Measurements from ENCODE around the gene CEACAM8. TPM values are rescaled to one million over a fixed set of nuclear protein-coding genes. Genes with fewer than 3 reads are reported as not detected.
"Not testable (repeated sequence)": the region's sequence is repeated elsewhere in the genome, so short reads cannot be mapped to it uniquely, and the experiment has no call there.

CEACAM8 gene
- total RNA-seq, 1 experiment from 2014 or later: not detected

DNA sequence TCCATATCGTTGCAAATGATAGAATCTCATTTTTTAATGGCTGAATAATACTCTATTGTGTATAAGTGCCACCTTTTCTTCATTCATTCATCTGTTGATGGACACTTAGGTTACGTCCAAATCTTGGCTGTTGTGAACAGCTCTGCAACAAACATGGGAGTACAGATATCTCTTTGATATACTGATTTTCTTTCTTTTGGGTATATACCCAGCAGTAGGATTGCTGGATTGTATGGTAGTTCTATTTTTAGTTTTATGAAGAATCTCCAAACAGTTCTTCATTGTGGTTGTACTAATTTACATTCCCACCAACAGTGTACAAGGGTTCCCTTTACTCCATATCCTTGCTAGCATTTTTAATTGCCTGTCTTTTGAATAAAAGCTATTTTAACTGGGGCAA is 59.4 kb downstream of the CEACAM8 start:
- H3K27ac ChIP-seq (ENCODE audit: low read depth, low read length); H3K36me3 ChIP-seq (ENCODE audit: control insufficient read depth in 1 of 2, insufficient read depth in 2 of 2, low read length in 2 of 2); H3K9me3 ChIP-seq (ENCODE audit: control insufficient read depth in 1 of 2, insufficient read depth in 1 of 2, low read depth in 1 of 2, low read length in 2 of 2); H3K9me2 ChIP-seq (ENCODE audit: insufficient read depth); H3K9ac ChIP-seq (ENCODE audit: low read length); RAD21 ChIA-PET (ENCODE audit: low non-redundant PET in 1 of 2, low total read pairs in 2 of 2, uncharacterized antibody in 2 of 2, unreplicated experiment in 2 of 2); H3K4me2 ChIP-seq (ENCODE audit: low read length); H3K4me3 ChIP-seq (replicated peaks in 1 of 2; ENCODE audit: low read depth in 1 of 2, low read length in 2 of 2); H3K79me2 ChIP-seq (ENCODE audit: insufficient read depth, low read length); H4K20me1 ChIP-seq (ENCODE audit: insufficient read depth); H2AFZ ChIP-seq (ENCODE audit: low read depth, low read length, poor library complexity, severe bottlenecking); POLR2A ChIA-PET; H3K4me1 ChIP-seq (ENCODE audit: control insufficient read depth in 1 of 2, insufficient read depth in 2 of 2, low read length in 2 of 2); BruUV-seq (replicated peaks); DNase-seq (ENCODE audit: low read depth, low spot score); intact Hi-C loops (cut with micrococcal nuclease); H3K27me3 ChIP-seq (ENCODE audit: insufficient read depth, low read length); ATAC-seq: not testable (repeated sequence)
- CTCF ChIA-PET: interaction anchor here (2.0 kb wide), 1 partner anchor 95 kb away, joined by 5 read pairs; no protein-coding TSS in a partner anchor

DNA sequence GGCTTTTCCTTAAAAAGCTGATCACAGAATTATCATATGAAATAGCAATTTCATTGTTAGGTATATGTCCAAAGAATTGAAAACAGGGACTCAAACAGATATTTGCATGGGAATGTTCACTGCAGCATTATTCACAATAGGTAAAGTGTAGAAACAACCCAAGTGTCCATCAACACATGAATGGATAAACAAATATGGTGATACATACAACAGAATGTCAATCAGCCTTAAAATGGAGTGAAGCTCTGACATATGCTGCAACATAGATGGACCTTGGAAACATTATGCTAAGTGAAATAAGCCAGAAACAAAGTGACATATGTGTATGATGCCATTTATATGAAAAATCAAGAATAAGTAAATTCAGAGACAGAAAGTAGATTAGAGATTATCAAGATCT is 60.3 kb downstream of the CEACAM8 start:
- H3K9me2 ChIP-seq (ENCODE audit: insufficient read depth): no peaks in the 10 kb centered on the region
- no peak overlapping the region for H3K9ac ChIP-seq (ENCODE audit: low read length)
- BruUV-seq (replicated peaks): no TSS peak
- ATAC-seq: no peak
- ChIA-PET RAD21 (ENCODE audit: low non-redundant PET in 1 of 2, low total read pairs in 2 of 2, uncharacterized antibody in 2 of 2, unreplicated experiment in 2 of 2) (no interaction called here), CTCF (interaction anchor here (2.0 kb wide), 1 partner anchor 94 kb away, joined by 5 read pairs; no protein-coding TSS in a partner anchor), POLR2A (no interaction called here)
- H3K79me2 ChIP-seq (ENCODE audit: insufficient read depth, low read length): no peaks in the 10 kb centered on the region
- no peaks in the 10 kb centered on the region for H3K36me3 ChIP-seq (ENCODE audit: control insufficient read depth in 1 of 2, insufficient read depth in 2 of 2, low read length in 2 of 2)
- TF ChIP-seq EZH2phosphoT487 (IDR thresholded peaks at IDR 0.05; ENCODE audit: borderline replicate concordance): no peak
- no peak for TF ChIP-seq SP1 (IDR thresholded peaks at IDR 0.05; ENCODE audit: low read depth)
- intact Hi-C loops (cut with micrococcal nuclease): no loop called here
- H3K4me3 ChIP-seq (replicated peaks in 1 of 2; ENCODE audit: low read depth in 1 of 2, low read length in 2 of 2): no peak overlapping the region
- H2AFZ ChIP-seq (ENCODE audit: low read depth, low read length, poor library complexity, severe bottlenecking): no peak overlapping the region
- no peak overlapping the region for H3K27ac ChIP-seq (ENCODE audit: low read depth, low read length)
- no peaks in the 10 kb centered on the region for H3K9me3 ChIP-seq (ENCODE audit: control insufficient read depth in 1 of 2, insufficient read depth in 1 of 2, low read depth in 1 of 2, low read length in 2 of 2)
- H3K4me1 ChIP-seq (ENCODE audit: control insufficient read depth in 1 of 2, insufficient read depth in 2 of 2, low read length in 2 of 2): peaks cover 0 to 6% of the 10 kb centered on the region in 2 experiments; a peak in 1 of 4 replicates
- no peaks in the 10 kb centered on the region for H3K27me3 ChIP-seq (ENCODE audit: insufficient read depth, low read length)
- no peak overlapping the region for H3K4me2 ChIP-seq (ENCODE audit: low read length)
- H4K20me1 ChIP-seq (ENCODE audit: insufficient read depth): no peaks in the 10 kb centered on the region
- DNase-seq (ENCODE audit: low read depth, low spot score): no peak

DNA sequence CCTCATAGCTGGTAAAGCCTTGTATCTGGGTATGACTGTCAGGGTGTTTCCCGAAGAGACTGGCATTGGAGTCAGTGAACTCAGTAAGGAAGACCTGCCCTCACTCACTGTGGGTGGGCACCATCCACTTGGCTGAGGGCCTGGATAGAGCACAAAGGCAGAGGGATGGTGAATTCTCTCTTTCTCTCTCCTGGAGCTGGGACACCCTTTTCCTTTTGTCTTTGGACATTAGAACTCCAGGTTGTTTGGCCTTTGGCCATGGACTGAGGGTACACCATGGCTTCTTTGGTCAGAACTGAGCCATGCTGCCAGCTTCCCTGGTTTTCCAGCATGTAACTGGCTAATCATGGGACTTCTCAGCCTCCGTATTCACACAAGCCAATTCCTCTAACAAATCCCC is 61.8 kb downstream of the CEACAM8 start:
- no peaks in the 10 kb centered on the region for H3K27me3 ChIP-seq (ENCODE audit: insufficient read depth, low read length)
- H3K36me3 ChIP-seq (ENCODE audit: control insufficient read depth in 1 of 2, insufficient read depth in 2 of 2, low read length in 2 of 2): no peaks in the 10 kb centered on the region
- RAD21 ChIA-PET (ENCODE audit: low non-redundant PET in 1 of 2, low total read pairs in 2 of 2, uncharacterized antibody in 2 of 2, unreplicated experiment in 2 of 2): no interaction called here
- TF ChIP-seq, protein P1, sequence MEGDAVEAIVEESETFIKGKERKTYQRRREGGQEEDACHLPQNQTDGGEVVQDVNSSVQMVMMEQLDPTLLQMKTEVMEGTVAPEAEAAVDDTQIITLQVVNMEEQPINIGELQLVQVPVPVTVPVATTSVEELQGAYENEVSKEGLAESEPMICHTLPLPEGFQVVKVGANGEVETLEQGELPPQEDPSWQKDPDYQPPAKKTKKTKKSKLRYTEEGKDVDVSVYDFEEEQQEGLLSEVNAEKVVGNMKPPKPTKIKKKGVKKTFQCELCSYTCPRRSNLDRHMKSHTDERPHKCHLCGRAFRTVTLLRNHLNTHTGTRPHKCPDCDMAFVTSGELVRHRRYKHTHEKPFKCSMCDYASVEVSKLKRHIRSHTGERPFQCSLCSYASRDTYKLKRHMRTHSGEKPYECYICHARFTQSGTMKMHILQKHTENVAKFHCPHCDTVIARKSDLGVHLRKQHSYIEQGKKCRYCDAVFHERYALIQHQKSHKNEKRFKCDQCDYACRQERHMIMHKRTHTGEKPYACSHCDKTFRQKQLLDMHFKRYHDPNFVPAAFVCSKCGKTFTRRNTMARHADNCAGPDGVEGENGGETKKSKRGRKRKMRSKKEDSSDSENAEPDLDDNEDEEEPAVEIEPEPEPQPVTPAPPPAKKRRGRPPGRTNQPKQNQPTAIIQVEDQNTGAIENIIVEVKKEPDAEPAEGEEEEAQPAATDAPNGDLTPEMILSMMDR (IDR thresholded peaks at IDR 0.05 in 2 of 3, conservative IDR thresholded peaks at IDR 0.05 in 1 of 3; ENCODE audit: borderline replicate concordance in 1 of 3, insufficient read depth in 1 of 3, low read depth in 2 of 3, low read length in 2 of 3): no peak
- no peaks in the 10 kb centered on the region for H3K79me2 ChIP-seq (ENCODE audit: insufficient read depth, low read length)
- no peak overlapping the region for H2AFZ ChIP-seq (ENCODE audit: low read depth, low read length, poor library complexity, severe bottlenecking)
- no peak overlapping the region for H3K4me2 ChIP-seq (ENCODE audit: low read length)
- CTCF ChIA-PET: no interaction called here
- POLR2A ChIA-PET: no interaction called here
- H3K4me3 ChIP-seq (replicated peaks in 1 of 2; ENCODE audit: low read depth in 1 of 2, low read length in 2 of 2): no peak overlapping the region
- H3K9me3 ChIP-seq (ENCODE audit: control insufficient read depth in 1 of 2, insufficient read depth in 1 of 2, low read depth in 1 of 2, low read length in 2 of 2): no peaks in the 10 kb centered on the region
- BruUV-seq (replicated peaks): no TSS peak
- H3K9me2 ChIP-seq (ENCODE audit: insufficient read depth): no peaks in the 10 kb centered on the region
- peaks cover 6 to 19% of the 10 kb centered on the region in 2 experiments; a peak in 2 of 4 replicates for H3K4me1 ChIP-seq (ENCODE audit: control insufficient read depth in 1 of 2, insufficient read depth in 2 of 2, low read length in 2 of 2)
- no peak for ATAC-seq
- no peaks in the 10 kb centered on the region for H4K20me1 ChIP-seq (ENCODE audit: insufficient read depth)
- no peak overlapping the region for H3K9ac ChIP-seq (ENCODE audit: low read length)
- H3K27ac ChIP-seq (ENCODE audit: low read depth, low read length): no peak overlapping the region
- DNase-seq (ENCODE audit: low read depth, low spot score): no peak
- intact Hi-C loops (cut with micrococcal nuclease): no loop called here

Data from HCT116 (cell line).